HG02970 (cell line): Measurements from ENCODE around the gene ASPSCR1.

Experiments
- ATAC-seq: cut with Tn5 transposase; IDR thresholded peaks from one replicate; pipeline ENCODE4 v1.9.1; 2021; ENCODE audit warnings: mild to moderate bottlenecking, moderate library complexity, moderate number of reproducible peaks; ENCODE audit not compliant: unreplicated experiment, low FRiP score

The ASPSCR1 gene

GRCh38 chr17:81977211-81977808 is at the start of gene ASPSCR1:
Gene ASPSCR1, plus strand, starts transcription at chr17:81977629. Its CDS starts 18 bp downstream, at chr17:81977647.
- ATAC-seq, result peak; percentile 88

- ATAC-seq, result peak; percentile 75
Observed at GRCh38 chr17:81927653-81928543, 49.5 kb upstream of the ASPSCR1 start, which contains the start of gene MAFG. Gene MAFG, minus strand, starts transcription at chr17:81927735. Its CDS starts 4,550 bp downstream, at chr17:81923185.

GRCh38 chr17:81928544-81929252 is 48.7 kb upstream of the ASPSCR1 start:
- no peak for ATAC-seq

GRCh38 chr17:81929253-81930141 is 47.9 kb upstream of the ASPSCR1 start:
- ATAC-seq, result no peak

- ATAC-seq, result no peak
Observed at GRCh38 chr17:81930142-81931125, 47.0 kb upstream of the ASPSCR1 start.

- no peak for ATAC-seq
Observed at GRCh38 chr17:81931189-81931556, 46.3 kb upstream of the ASPSCR1 start.

- no peak for ATAC-seq
Observed at GRCh38 chr17:81931557-81932332, 45.7 kb upstream of the ASPSCR1 start.

GRCh38 chr17:81932333-81932983 is 45.0 kb upstream of the ASPSCR1 start:
- ATAC-seq, result no peak

- no peak for ATAC-seq
Observed at GRCh38 chr17:81933178-81933699, 44.2 kb upstream of the ASPSCR1 start.

- ATAC-seq, result no peak
Observed at GRCh38 chr17:81934098-81934757, 43.2 kb upstream of the ASPSCR1 start.

- no peak for ATAC-seq
Observed at GRCh38 chr17:81934850-81935708, 42.4 kb upstream of the ASPSCR1 start.

- no peak for ATAC-seq
Observed at GRCh38 chr17:81935709-81936084, 41.7 kb upstream of the ASPSCR1 start.

- no peak for ATAC-seq
Observed at GRCh38 chr17:81939218-81939617, 38.2 kb upstream of the ASPSCR1 start.

- ATAC-seq, result no peak
Observed at GRCh38 chr17:81939881-81940385, 37.5 kb upstream of the ASPSCR1 start.

- no peak for ATAC-seq
Observed at GRCh38 chr17:81940538-81941483, 36.6 kb upstream of the ASPSCR1 start.
